Measurements from ENCODE around the gene PIR. TPM values are rescaled to one million over a fixed set of nuclear protein-coding genes. Genes with fewer than 3 reads are reported as not detected.

PIR gene
- total and polyA plus RNA-seq, 2 of the 8 experiments (the other 6 are each of a cell fraction or from before 2014, with no cell fraction given) = 6.4 to 10.3 TPM

GRCh38 chrX:15418707-15419181 is 74.4 kb downstream of the PIR start (continued):
- no peak for TF ChIP-seq EGR1 (IDR thresholded peaks at IDR 0.05; ENCODE audit: borderline replicate concordance, low read depth, low read length)

Data from H1 (cell line).